ENCODE results near the gene PFKM. TPM values are rescaled to one million over a fixed set of nuclear protein-coding genes. Genes with fewer than 3 reads are reported as not detected.

Gene PFKM
- total RNA-seq, 4 donors from 2014 or later, result 24.1 to 47.7 (median 31.3) TPM

DNA sequence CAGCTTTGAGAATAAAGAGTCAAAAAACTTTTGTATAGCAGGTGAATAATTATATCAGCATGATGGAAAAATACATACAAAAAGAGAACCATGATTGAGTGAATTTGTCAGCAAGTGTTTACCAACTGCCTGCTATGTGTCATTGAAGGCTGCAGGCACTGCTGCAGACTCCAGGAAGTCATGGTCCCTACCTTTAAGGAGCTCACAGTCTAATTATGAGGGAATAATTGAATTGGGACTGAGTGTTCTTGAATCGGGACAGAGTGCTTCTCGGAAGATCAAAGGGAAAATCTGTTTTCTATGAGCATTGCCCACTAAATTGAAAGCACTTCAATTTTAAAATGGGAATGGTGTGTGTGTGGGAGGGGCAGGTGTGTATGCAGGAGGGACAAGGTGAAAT, 74.5 kb downstream of the PFKM start:
- TF ChIP-seq CTCF (IDR thresholded peaks at IDR 0.05), result no peak
- no peak for ATAC-seq (ENCODE audit: low FRiP score)
- DNase-seq (ENCODE audit: low spot score), result no peak

GRCh38 chr12:48194799-48195201, 75.6 kb downstream of the PFKM start:
- ATAC-seq (ENCODE audit: low FRiP score) (no peak), DNase-seq (ENCODE audit: low spot score) (no peak)
- no peak for TF ChIP-seq CTCF (IDR thresholded peaks at IDR 0.05)

Small RNA genes lying within 50 kb of the gene (small RNA-seq; reads per million reads assigned to genes)
- gene MIR6505 (not detected), gene RNU6-1203P (not detected)

Other genes starting within 250 kb of the PFKM start
- 1 to 10 TPM; 2.8 to 10.0 (median 6.3) TPM for gene VDR, start 214.4 kb upstream of the PFKM start, total RNA-seq
- gene TMEM106C, start 155.8 kb upstream of the PFKM start, total RNA-seq, result 10 to 100 TPM; 27.3 to 87.5 (median 62.1) TPM
- gene COL2A1, start 114.9 kb upstream of the PFKM start, total RNA-seq, result under 1 TPM in 2 of 4 donors, not detected in 2; 0.12 to 0.56 TPM
- gene SENP1, start 13.3 kb upstream of the PFKM start, total RNA-seq, result 10 to 100 TPM; 13.6 to 23.0 (median 18.2) TPM
- gene ASB8, start 38.2 kb downstream of the PFKM start, total RNA-seq, result 10 to 100 TPM; 13.7 to 32.0 (median 22.3) TPM
- gene CCDC184, start 64.3 kb downstream of the PFKM start, total RNA-seq, result under 1 TPM; 0.24 to 0.63 (median 0.42) TPM
- not detected for gene OR10AD1, start 83.9 kb downstream of the PFKM start, total RNA-seq
- gene ZNF641, start 231.6 kb downstream of the PFKM start, total RNA-seq, result 10 to 100 TPM; 17.5 to 35.5 (median 20.5) TPM